HG02885 (cell line): ENCODE measurements around the gene ZGPAT.

Experiments used
- ATAC-seq: cut with Tn5 transposase; IDR thresholded peaks from one replicate; pipeline ENCODE4 v1.9.1; 2021; ENCODE audit warnings: mild to moderate bottlenecking; ENCODE audit not compliant: unreplicated experiment, poor library complexity

Gene ZGPAT

GRCh38 chr20:63678071-63678470, 29.8 kb upstream of the ZGPAT start:
- ATAC-seq: no peak

DNA sequence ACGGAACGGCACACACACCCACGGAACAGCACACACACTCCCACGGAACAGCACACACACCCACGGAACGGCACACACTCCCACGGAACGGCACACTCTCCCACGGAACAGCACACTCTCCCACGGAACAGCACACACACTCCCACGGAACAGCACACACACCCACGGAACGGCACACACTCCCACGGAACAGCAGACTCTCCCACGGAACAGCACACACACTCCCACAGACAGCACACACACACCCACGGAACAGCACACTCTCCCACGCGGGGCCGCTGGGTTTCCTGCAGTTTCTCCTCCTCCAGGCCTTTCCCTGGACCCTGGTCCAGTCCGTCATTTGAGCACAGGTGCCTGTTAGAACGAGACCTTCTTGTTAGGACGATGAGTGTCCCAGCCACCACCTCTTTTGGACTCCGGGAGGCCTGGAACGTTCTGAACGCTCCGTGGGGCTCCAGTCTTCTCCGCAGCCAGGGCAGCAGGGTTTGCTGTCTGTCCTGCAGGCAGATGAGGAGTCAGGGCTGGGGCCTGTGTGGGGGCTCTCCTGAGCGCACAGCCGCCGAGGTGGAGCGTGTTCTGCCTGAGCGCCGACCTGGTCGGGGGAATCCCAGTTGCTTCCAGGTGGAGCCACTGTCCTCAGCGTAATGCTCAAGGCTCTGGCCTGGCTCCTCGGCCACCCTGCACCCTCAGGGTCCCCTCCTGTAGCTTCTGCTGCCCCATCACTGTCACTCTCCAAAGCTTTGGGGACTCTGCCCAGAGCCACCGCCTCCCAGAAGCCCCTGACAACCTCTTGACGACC, 29.0 kb upstream of the ZGPAT start:
- ATAC-seq: no peak

DNA sequence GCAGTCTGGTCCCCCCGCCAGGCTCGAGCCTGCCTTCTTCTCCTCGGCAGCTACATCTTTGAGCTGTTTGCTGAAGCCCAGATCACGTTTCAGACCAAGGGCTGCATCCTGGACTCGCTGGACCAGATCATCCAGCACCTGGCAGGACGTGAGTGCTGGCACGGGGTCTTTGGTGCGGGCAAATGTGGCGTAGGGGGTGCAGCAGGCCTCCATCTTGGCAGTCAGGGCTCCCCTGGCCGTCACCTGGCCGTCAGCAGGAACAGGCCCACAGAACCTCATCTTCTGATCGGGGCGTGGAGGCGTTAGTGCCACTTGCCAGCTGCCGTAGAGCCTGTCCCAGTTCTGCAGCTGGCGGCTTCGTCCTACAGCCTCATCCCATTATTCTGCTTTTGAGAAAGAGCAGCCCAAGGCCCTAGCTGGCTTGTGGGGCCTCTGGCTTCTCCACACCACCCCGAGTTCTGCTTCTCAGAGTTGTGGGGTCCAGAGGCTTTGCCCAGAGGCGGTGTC, 28.0 kb upstream of the ZGPAT start:
- no peak for ATAC-seq

GRCh38 chr20:63680427-63680826, 27.4 kb upstream of the ZGPAT start:
- no peak for ATAC-seq

- no peak for ATAC-seq
Observed at GRCh38 chr20:63680857-63681608, 26.8 kb upstream of the ZGPAT start.

DNA sequence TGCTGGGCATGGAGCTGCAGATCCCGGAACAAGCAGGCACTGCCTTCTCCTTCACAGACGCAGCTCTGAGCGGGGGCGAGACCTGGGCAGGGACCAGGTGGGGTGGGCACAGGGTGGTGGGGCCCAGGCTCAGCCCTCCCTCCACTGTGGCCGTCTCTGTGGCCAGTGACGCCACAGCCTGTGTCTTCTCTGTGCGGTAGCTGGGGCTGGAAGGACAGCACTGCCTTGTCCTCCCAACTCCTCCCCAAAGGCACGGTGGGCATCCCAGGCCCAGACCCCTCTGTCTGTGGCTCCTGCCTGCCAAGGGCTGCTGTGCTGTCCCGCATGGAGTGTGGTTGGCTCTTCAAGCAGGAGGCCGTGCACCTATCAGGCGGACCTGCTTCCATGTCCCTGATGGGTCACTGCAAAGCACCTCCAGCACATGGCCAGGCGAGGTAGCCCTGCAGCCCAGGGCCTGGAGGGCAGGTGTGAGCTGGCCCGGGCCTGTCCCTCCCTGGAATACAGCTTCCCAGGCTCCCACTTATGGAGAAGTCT, 26.2 kb upstream of the ZGPAT start:
- ATAC-seq: no peak

DNA sequence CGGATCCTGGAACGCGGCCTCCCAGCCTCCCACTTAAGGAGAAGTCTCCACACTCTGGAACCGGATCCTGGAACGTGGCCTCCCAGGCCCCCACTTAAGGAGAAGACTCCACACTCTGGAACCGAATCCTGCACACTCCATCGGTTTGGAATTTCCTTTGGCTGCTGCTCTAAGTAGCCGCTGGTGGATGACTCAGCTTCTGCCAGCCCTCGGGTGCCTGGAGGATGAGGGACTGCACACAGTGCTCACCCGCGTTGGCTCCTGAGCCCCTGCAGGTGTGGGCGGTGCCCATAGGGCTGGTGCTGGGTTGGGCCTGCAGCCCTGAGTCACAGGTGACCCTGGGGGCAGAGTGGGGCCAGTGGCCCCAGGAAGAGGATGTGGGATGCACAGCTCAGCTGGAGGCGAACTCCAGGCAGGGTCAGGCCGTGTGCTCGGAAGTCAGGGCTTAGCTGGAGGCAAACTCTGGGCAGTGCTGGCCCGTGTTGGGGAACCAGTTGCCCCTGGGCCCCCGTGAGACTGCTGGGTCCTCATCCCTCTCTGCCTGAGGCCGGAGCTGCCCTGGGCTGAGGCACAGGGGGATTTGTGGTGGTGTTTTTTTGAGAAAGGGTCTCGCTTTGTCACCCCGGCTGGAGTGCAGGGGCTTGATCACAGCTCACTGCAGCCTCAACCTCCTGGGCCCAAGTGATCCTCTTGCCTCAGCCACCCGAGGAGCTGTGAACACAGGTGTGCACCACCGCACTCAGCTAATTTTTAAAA, 25.3 kb upstream of the ZGPAT start:
- ATAC-seq: no peak

DNA sequence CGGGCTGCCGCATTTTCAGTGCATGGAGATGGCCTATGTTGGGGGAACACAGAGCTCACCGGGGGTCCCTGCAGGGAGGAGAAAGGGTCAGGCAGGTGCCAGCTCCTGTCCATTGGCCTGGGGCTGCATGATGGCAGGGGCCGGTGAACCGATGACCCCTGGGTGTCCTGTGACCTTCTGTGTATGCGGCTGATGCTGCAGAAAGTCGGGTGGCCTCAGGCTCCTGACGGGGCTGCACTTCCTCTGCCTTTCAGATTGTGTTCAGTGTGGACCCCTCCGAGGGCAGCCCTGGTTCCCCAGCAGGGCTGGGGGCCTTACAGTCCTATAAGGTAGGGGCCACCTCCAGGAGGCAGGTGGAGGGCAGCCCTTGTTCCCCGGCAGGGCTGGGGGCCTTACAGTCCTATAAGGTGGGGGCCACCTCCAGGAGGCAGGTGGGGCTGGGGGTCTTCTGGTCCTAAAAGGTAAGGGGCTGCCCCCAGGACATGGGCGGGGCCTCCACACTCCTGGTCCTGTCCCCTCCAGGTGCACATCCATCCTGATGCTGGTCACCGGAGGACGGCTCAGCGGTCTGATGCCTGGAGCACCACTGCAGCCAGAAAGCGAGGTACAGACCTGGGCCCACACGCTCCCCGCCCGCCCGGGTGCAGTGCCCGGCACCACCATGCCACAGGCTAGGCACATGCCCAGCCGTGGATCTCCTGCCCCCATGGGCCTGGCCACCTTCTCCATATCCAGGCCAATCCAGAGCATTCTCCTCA, 22.4 kb upstream of the ZGPAT start:
- no peak for ATAC-seq

DNA sequence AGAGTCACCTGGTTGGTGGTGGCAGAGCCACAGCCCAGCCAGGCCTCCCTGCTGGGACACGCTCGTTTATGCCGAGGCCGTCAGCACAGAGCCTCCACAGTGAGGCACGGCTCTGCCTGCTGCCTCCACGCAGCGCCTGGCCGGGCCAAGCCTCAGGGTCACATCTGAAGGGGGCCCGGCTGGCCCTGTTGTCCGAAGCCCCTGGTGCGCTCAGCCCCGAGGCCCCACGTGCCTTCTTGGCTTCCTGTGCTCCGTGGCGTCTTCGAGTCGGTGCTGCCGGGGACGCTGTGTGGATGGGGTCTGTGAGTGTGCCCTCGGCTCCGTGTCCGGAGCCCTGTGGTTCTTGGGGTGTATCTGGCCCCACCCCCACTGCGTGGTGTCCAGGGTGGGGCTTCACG, 21.7 kb upstream of the ZGPAT start:
- ATAC-seq: no peak

- ATAC-seq: no peak
Observed at GRCh38 chr20:63686492-63687321, 21.1 kb upstream of the ZGPAT start.

DNA sequence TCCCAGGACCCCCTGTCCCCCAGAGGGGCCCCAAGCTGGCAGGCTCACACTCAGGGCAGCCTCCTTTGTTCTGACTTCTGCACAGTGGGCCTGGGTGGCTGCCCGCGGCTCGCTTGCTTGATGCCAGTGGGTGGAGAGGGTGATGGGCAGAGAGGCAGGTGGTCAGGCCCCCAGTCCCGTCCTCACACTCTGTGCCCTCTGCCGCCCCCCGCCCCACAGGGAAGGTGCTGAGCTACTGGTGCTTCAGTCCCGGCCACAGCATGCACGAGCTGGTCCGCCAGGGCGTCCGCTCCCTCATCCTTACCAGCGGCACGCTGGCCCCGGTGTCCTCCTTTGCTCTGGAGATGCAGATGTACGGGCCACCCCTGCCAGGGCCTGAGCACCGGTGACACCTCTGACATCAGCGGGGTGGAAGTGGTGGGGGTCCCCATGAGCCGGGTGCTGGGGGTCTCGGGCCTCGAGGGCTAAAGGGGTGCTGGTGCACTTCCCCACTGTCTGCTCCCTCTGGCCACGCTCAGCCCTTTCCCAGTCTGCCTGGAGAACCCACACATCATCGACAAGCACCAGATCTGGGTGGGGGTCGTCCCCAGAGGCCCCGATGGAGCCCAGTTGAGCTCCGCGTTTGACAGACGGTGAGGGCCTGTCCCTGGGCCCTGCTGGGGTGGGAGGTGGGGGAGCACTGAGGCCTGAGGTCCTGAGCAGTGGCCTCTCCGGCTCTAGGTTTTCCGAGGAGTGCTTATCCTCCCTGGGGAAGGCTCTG, 20.2 kb upstream of the ZGPAT start:
- ATAC-seq: no peak

- ATAC-seq: no peak
Observed at GRCh38 chr20:63688228-63689045, 19.4 kb upstream of the ZGPAT start.

DNA sequence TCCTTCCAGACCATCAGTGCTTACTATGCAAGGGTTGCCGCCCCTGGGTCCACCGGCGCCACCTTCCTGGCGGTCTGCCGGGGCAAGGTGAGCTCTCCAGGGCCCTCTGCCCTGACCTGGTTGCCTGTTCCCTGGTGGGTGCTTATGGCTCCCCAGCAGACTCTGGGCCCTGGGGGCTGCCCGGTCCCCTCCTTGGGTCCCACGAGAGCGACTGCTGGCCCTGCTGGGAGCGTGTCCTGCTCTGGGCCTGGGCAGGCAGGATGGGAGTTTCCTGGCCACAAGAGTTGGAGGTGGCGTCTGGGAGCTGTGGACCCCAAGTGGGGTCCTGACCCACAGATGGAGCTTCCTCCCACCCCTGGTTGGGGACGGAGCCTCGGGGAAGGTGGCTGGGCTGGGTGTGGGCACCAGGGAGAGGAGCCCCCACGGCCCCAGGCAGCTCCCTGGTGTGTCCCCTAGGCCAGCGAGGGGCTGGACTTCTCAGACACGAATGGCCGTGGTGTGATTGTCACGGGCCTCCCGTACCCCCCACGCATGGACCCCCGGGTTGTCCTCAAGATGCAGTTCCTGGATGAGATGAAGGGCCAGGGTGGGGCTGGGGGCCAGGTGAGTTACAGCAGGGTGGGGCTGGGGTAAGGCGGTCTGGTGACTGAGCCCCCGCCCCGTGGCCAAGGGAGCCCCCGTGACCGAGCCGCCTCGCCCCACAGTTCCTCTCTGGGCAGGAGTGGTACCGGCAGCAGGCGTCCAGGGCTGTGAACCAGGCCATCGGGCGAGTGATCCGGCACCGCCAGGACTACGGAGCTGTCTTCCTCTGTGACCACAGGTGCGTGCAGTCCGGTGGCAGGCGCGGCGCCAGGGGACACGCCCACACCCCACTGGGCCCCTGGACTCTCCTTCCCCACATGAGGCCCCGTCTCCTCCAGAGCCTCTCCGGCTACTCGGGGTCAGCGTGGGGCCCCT, 18.5 kb upstream of the ZGPAT start:
- no peak for ATAC-seq

GRCh38 chr20:63690003-63690897, 17.6 kb upstream of the ZGPAT start:
- ATAC-seq: no peak

GRCh38 chr20:63690898-63691710, 16.7 kb upstream of the ZGPAT start:
- ATAC-seq: no peak
